Ovary (tissue), 3 donors: ENCODE results near the gene CFAP97D2.

Source experiments
- EP300 ChIP-seq: sonication (generic); formaldehyde crosslinking; IDR thresholded peaks from one replicate; pipeline ENCODE4 v1.6.1; 2017; ENCODE audit warnings: antibody characterized with exemption
- POLR2A ChIP-seq: fragments of 450-650 bp; IDR thresholded peaks from one replicate; pipeline ENCODE4 v1.6.1; 2017; ENCODE audit warnings: antibody characterized with exemption, mild to moderate bottlenecking, moderate library complexity
- TF ChIP-seq, protein P1 (sequence below), 3 donors: fragments of 450-650 bp in 2 of 3; fragments of 200-600 bp in 1 of 3; IDR thresholded peaks; one replicate each; pipeline versions ENCODE4 v1.5.1 to v1.8.0; 2016 to 2022; ENCODE audit warnings: antibody characterized with exemption in 3 of 3, mild to moderate bottlenecking in 1 of 3
- donor health status: DM: no; HTN: no; CAD: no.

DNA sequence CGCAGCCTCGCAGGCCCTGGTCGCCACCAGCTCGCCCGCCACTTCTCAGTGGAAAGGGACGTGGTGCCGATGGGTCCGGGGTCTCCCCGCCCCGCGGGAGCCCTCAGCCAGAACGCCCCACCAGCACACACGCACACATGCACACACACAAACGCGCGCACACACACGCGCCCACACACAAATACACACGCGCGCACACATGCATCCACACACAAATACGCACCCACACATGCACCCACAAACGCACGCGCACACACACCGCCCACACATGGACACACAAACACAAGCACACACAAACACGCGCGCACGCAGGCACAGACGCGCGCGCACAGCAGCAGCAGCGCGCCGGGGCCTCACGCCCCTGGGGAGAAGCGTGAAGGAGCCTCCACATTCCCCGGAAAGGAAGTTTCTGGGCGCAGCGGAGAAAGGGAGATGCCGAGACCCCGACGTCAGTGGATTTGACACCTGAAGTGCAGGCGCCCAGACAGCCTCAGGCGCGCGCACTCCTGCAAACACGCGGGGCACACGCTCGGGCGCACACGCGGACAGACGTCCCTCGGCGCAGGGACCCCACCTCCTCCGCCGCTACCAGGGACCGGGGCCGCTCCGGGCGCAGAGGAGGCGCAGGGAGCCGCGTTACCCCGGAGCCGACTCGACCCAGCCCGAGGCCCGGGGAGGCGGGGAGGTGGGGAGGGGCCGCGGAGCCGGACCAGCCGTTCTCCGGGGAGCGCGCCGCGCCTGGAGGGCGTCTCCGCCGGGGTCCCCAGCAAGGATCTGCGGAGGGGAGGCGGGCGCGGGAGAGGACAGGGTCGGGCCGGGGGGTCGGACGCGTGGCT is 47.3 kb upstream of the CFAP97D2 start:
- no peak for TF ChIP-seq POLR2A
- TF ChIP-seq, protein P1, sequence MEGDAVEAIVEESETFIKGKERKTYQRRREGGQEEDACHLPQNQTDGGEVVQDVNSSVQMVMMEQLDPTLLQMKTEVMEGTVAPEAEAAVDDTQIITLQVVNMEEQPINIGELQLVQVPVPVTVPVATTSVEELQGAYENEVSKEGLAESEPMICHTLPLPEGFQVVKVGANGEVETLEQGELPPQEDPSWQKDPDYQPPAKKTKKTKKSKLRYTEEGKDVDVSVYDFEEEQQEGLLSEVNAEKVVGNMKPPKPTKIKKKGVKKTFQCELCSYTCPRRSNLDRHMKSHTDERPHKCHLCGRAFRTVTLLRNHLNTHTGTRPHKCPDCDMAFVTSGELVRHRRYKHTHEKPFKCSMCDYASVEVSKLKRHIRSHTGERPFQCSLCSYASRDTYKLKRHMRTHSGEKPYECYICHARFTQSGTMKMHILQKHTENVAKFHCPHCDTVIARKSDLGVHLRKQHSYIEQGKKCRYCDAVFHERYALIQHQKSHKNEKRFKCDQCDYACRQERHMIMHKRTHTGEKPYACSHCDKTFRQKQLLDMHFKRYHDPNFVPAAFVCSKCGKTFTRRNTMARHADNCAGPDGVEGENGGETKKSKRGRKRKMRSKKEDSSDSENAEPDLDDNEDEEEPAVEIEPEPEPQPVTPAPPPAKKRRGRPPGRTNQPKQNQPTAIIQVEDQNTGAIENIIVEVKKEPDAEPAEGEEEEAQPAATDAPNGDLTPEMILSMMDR (IDR thresholded peaks at IDR 0.05) = no peak
- TF ChIP-seq EP300 = no peak
